Mucosa of stomach (tissue), 1 donor: Measurements from ENCODE around the gene CAND2.
A peak's percentile ranks its signal among the peaks of the same experiment; 100 is the strongest.

ENCODE experiments used
- H3K27me3 ChIP-seq: one replicate; pipeline ENCODE4 v1.7.0; 2013; ENCODE audit warnings: mild to moderate bottlenecking, low read length; ENCODE audit not compliant: control insufficient read depth, insufficient read depth
- H3K36me3 ChIP-seq: one replicate; pipeline ENCODE4 v1.7.0; 2013; ENCODE audit warnings: low read length; ENCODE audit not compliant: control insufficient read depth, insufficient read depth
- H3K4me1 ChIP-seq: one replicate; pipeline ENCODE4 v1.7.0; 2013; ENCODE audit warnings: mild to moderate bottlenecking, low read length; ENCODE audit not compliant: control insufficient read depth, insufficient read depth
- H3K4me3 ChIP-seq: one replicate; pipeline ENCODE4 v1.7.0; 2013; ENCODE audit warnings: low read length
- H3K9ac ChIP-seq: one replicate; pipeline ENCODE4 v1.7.0; 2013; ENCODE audit warnings: mild to moderate bottlenecking, low read length, moderate library complexity
- H3K9me3 ChIP-seq: one replicate; pipeline ENCODE4 v1.7.0; 2013; ENCODE audit warnings: mild to moderate bottlenecking, low read length, moderate library complexity; ENCODE audit not compliant: control insufficient read depth
- donor health status: Pancreatic carcinoma.

The CAND2 gene

GRCh38 chr3:12797892-12798558 lies 1.5 kb downstream of the CAND2 start:
- H3K9ac ChIP-seq: no peak overlapping the region
- H3K36me3 ChIP-seq: no peaks in the 10 kb centered on the region
- H3K27me3 ChIP-seq: peaks cover 11% of the 10 kb centered on the region
- no peak overlapping the region for H3K4me3 ChIP-seq
- H3K4me1 ChIP-seq: peaks cover 5% of the 10 kb centered on the region
- no peaks in the 10 kb centered on the region for H3K9me3 ChIP-seq

GRCh38 chr3:12798559-12799179 lies 2.2 kb downstream of the CAND2 start:
- Histone ChIP-seq H3K27me3 (peaks cover 11% of the 10 kb centered on the region), H3K4me1 (peaks cover 5% of the 10 kb centered on the region), H3K4me3 (no peak overlapping the region), H3K9ac (no peak overlapping the region), H3K9me3 (no peaks in the 10 kb centered on the region), H3K36me3 (no peaks in the 10 kb centered on the region)

DNA sequence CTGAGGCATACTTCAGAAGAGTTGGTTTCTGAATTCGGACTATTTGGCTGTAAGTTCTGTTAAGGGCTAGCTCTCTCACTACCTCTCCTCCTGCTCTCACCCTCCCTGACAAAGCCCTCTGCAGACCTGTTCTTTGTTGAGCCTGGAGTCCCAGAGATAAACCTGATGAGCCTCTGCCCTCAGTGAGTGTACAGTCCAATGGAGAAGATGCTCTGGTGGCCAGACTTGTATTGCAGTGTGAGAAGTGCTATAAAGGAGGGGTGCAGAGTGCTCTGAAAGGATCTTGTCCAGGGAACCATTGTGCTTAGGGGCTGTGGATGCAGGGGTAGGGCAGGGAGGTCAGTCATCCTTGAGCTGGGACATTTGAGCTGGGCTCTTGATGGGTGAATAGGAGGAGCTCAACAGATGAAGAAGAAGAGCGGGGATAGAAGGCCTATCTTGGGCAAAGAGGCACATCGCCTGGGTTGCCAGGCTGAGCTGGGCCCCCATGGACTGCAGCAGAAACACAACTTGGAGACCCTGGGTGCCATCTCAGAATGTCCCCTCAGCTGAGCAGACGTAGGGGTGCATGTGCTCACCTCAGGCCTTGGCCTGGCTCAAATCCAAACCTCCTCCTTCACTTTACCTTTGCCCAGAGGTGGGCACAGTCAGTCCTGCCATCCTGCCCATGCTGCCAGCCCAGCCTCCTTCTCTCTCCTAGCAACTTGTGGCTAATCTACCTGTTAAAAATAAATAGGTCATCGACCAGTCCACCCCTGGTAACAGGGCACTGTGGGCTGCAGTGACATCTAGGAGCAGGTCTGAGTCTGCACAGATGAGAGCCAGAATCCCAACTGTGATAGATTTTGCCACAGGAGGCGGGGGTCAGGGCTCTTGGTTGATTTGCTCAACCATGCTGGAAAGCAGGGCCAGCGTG lies 3.3 kb downstream of the CAND2 start:
- peaks cover 11% of the 10 kb centered on the region for H3K27me3 ChIP-seq
- H3K9ac ChIP-seq: no peak overlapping the region
- H3K4me1 ChIP-seq: peaks cover 5% of the 10 kb centered on the region
- H3K9me3 ChIP-seq: no peaks in the 10 kb centered on the region
- H3K4me3 ChIP-seq: no peak overlapping the region
- no peaks in the 10 kb centered on the region for H3K36me3 ChIP-seq

GRCh38 chr3:12803371-12803770 lies 6.9 kb downstream of the CAND2 start:
- Histone ChIP-seq H3K27me3 (no peaks in the 10 kb centered on the region), H3K4me3 (no peak overlapping the region), H3K9ac (no peak overlapping the region), H3K4me1 (no peaks in the 10 kb centered on the region), H3K9me3 (no peaks in the 10 kb centered on the region), H3K36me3 (no peaks in the 10 kb centered on the region)

- peaks cover 15% of the 10 kb centered on the region for H3K4me1 ChIP-seq
- no peaks in the 10 kb centered on the region for H3K27me3 ChIP-seq
- H3K4me3 ChIP-seq: no peak overlapping the region
- no peaks in the 10 kb centered on the region for H3K9me3 ChIP-seq
- no peaks in the 10 kb centered on the region for H3K36me3 ChIP-seq
- H3K9ac ChIP-seq: no peak overlapping the region
Measured at GRCh38 chr3:12807066-12807465, 10.6 kb downstream of the CAND2 start.

- H3K4me1 ChIP-seq: peaks cover 15% of the 10 kb centered on the region
- H3K27me3 ChIP-seq: no peaks in the 10 kb centered on the region
- no peaks in the 10 kb centered on the region for H3K36me3 ChIP-seq
- H3K9me3 ChIP-seq: no peaks in the 10 kb centered on the region
- H3K4me3 ChIP-seq: no peak overlapping the region
- H3K9ac ChIP-seq: no peak overlapping the region
Measured at GRCh38 chr3:12807601-12808359, 11.3 kb downstream of the CAND2 start.

DNA sequence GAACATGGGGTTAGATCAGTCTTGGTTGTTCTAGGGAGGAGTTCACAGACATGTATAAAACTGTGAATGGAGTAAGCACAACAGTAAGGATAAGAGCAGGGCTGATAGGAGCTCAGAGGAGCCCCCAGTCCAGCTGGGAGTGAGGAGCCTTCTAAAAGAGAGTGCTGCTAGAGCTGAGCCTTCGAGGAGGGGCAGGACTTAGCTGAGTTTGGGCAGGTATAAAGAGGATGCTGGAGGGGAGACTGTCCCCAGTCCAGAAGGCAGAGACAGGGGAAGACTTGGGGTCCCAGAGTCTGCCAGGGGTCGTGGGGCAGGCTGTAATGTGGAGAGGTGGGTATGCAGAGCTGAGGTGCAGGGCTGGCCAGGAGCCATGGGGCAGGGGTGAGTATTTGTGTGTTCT lies 12.1 kb downstream of the CAND2 start:
- Histone ChIP-seq H3K27me3 (no peaks in the 10 kb centered on the region), H3K9ac (no peak overlapping the region), H3K36me3 (no peaks in the 10 kb centered on the region), H3K9me3 (no peaks in the 10 kb centered on the region), H3K4me3 (no peak overlapping the region), H3K4me1 (peaks cover 15% of the 10 kb centered on the region)

- Histone ChIP-seq H3K36me3 (no peaks in the 10 kb centered on the region), H3K4me3 (no peak overlapping the region), H3K27me3 (no peaks in the 10 kb centered on the region), H3K9ac (no peak overlapping the region), H3K4me1 (peaks cover 15% of the 10 kb centered on the region), H3K9me3 (no peaks in the 10 kb centered on the region)
Measured at GRCh38 chr3:12809001-12809400, 12.5 kb downstream of the CAND2 start.

DNA sequence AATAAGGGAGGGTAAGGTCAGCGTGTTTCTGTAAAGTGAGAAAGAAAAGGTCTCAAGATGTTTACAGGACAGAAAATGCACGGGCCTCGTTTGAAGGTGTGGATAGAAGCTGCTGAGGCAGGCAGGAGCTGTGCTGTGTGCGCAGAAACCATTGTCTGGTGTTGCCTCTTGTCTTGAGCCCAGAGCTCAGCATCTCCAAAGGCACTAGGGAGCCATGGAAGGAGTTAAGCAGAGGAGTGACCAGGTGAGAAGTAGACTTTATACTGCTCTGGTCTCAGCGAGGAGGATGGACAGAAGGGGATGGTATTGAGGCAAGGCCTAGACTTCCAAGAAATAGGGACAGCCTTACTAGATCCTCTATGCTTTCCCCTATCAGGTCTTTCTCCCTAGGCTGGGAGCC lies 13.0 kb downstream of the CAND2 start:
- Histone ChIP-seq H3K9ac (peak overlapping the region; percentile 57), H3K9me3 (no peaks in the 10 kb centered on the region), H3K36me3 (no peaks in the 10 kb centered on the region), H3K4me1 (peaks cover 15% of the 10 kb centered on the region), H3K27me3 (no peaks in the 10 kb centered on the region), H3K4me3 (no peak overlapping the region)

DNA sequence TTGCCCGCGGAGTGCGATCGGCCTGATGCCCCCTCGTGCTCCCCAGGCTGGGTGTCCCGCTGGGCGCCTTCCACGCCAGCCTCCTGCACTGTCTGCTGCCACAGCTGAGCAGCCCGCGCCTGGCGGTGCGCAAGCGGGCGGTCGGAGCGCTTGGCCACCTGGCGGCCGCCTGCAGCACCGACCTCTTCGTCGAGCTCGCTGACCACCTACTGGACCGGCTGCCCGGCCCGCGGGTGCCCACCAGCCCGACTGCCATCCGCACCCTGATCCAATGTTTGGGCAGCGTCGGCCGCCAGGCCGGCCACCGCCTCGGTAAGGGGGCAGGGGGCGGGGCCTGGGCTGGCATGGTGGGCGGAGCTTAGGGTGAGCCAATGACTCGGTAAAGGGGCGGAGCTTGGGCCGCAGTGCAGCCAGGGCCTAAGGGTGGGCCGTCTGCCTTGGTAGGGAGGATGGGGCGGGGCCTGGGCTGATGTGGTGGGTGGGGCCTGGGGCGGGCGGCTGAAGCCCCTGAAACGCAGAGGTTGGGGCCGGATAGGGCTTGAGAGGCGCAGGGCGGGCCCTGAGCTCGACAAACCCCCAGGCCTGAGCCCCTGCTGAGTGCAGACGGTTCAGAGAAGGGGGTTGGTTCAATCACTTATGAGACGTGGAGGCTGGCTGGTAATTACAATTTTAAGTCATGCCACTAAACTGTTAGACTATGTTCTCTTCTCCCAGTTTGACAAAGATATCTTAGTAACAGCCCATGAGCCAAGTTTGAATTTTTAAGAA lies 13.7 kb downstream of the CAND2 start:
- peaks cover 15% of the 10 kb centered on the region for H3K4me1 ChIP-seq
- H3K27me3 ChIP-seq: no peaks in the 10 kb centered on the region
- H3K36me3 ChIP-seq: no peaks in the 10 kb centered on the region
- H3K9ac ChIP-seq: peak overlapping the region; percentile 57
- H3K4me3 ChIP-seq: peak overlapping the region; percentile 67
- H3K9me3 ChIP-seq: no peaks in the 10 kb centered on the region

- no peak overlapping the region for H3K9ac ChIP-seq
- H3K4me1 ChIP-seq: peaks cover 15% of the 10 kb centered on the region
- H3K27me3 ChIP-seq: no peaks in the 10 kb centered on the region
- H3K36me3 ChIP-seq: no peaks in the 10 kb centered on the region
- no peak overlapping the region for H3K4me3 ChIP-seq
- H3K9me3 ChIP-seq: no peaks in the 10 kb centered on the region
Measured at GRCh38 chr3:12810961-12811360, 14.5 kb downstream of the CAND2 start.
